ENCODE measurements around the gene PTPN2.
A peak's percentile ranks its signal among the peaks of the same experiment; 100 is the strongest.

The PTPN2 gene

GRCh38 chr18:12839526-12840196, 44.4 kb downstream of the PTPN2 start:
- DNase-seq (ENCODE audit: low read depth, low spot score): peak; percentile 82
- H3K4me3 ChIP-seq (ENCODE audit: low read length): peak overlapping the region; percentile 16; the same call in 1 of the 2 replicates

- DNase-seq (ENCODE audit: low read depth, low spot score): no peak
- H3K4me3 ChIP-seq (ENCODE audit: low read length): peak overlapping the region; percentile 16
These were observed 44.9 kb downstream of the PTPN2 start for GRCh38 chr18:12839057-12839525.

GRCh38 chr18:12838178-12838634, 45.8 kb downstream of the PTPN2 start:
- no peak overlapping the region for H3K4me3 ChIP-seq (ENCODE audit: low read length)
- no peak for DNase-seq (ENCODE audit: low read depth, low spot score)

GRCh38 chr18:12837747-12838146, 46.3 kb downstream of the PTPN2 start:
- DNase-seq (ENCODE audit: low read depth, low spot score): no peak
- no peak overlapping the region for H3K4me3 ChIP-seq (ENCODE audit: low read length)

- no peak overlapping the region for H3K4me3 ChIP-seq (ENCODE audit: low read length)
These were observed 47.5 kb downstream of the PTPN2 start for GRCh38 chr18:12836551-12836950.

GRCh38 chr18:12828116-12829051, 55.7 kb downstream of the PTPN2 start:
- no peak overlapping the region for H3K4me3 ChIP-seq (ENCODE audit: low read length)
- DNase-seq (ENCODE audit: low read depth, low spot score): no peak

More at GRCh38 chr18:12836551-12836950, 47.5 kb downstream of the PTPN2 start:
- no peak for DNase-seq (ENCODE audit: low read depth, low spot score)

GRCh38 chr18:12827588-12827987, 56.4 kb downstream of the PTPN2 start:
- H3K4me3 ChIP-seq (ENCODE audit: low read length): no peak overlapping the region
- no peak for DNase-seq (ENCODE audit: low read depth, low spot score)

GRCh38 chr18:12825230-12825629, 58.8 kb downstream of the PTPN2 start:
- H3K4me3 ChIP-seq (ENCODE audit: low read length): no peak overlapping the region
- no peak for DNase-seq (ENCODE audit: low read depth, low spot score)

GRCh38 chr18:12823892-12824291, 60.1 kb downstream of the PTPN2 start:
- H3K4me3 ChIP-seq (ENCODE audit: low read length): no peak overlapping the region
- no peak for DNase-seq (ENCODE audit: low read depth, low spot score)

GRCh38 chr18:12821408-12821807, 62.6 kb downstream of the PTPN2 start:
- no peak for DNase-seq (ENCODE audit: low read depth, low spot score)
- no peak overlapping the region for H3K4me3 ChIP-seq (ENCODE audit: low read length)

- no peak for DNase-seq (ENCODE audit: low read depth, low spot score)
- no peak overlapping the region for H3K4me3 ChIP-seq (ENCODE audit: low read length)
These were observed 63.5 kb downstream of the PTPN2 start for GRCh38 chr18:12820506-12820905.

GRCh38 chr18:12819841-12820240, 64.2 kb downstream of the PTPN2 start:
- H3K4me3 ChIP-seq (ENCODE audit: low read length): no peak overlapping the region
- DNase-seq (ENCODE audit: low read depth, low spot score): no peak

- no peak for DNase-seq (ENCODE audit: low read depth, low spot score)
These were observed 64.7 kb downstream of the PTPN2 start for GRCh38 chr18:12819322-12819721.

GRCh38 chr18:12818243-12818642, 65.8 kb downstream of the PTPN2 start:
- no peak overlapping the region for H3K4me3 ChIP-seq (ENCODE audit: low read length)
- DNase-seq (ENCODE audit: low read depth, low spot score): no peak

More at GRCh38 chr18:12819322-12819721, 64.7 kb downstream of the PTPN2 start:
- H3K4me3 ChIP-seq (ENCODE audit: low read length): no peak overlapping the region

- DNase-seq (ENCODE audit: low read depth, low spot score): no peak
- H3K4me3 ChIP-seq (ENCODE audit: low read length): no peak overlapping the region
These were observed 67.6 kb downstream of the PTPN2 start for GRCh38 chr18:12816451-12816850.

- DNase-seq (ENCODE audit: low read depth, low spot score): no peak
- no peak overlapping the region for H3K4me3 ChIP-seq (ENCODE audit: low read length)
These were observed 72.7 kb downstream of the PTPN2 start for GRCh38 chr18:12811191-12811950.

GRCh38 chr18:12803069-12803936, 80.7 kb downstream of the PTPN2 start:
- DNase-seq (ENCODE audit: low read depth, low spot score): peak; percentile 28
- H3K4me3 ChIP-seq (ENCODE audit: low read length): no peak overlapping the region

- DNase-seq (ENCODE audit: low read depth, low spot score): no peak
These were observed 81.5 kb downstream of the PTPN2 start for GRCh38 chr18:12802538-12802937.

More at GRCh38 chr18:12802538-12802937, 81.5 kb downstream of the PTPN2 start:
- no peak overlapping the region for H3K4me3 ChIP-seq (ENCODE audit: low read length)

All from Jurkat, Clone E6-1 (cell line).